CD4-positive, alpha-beta T cell treated with Interleukin-17A for 1 hour (primary cell): Measurements from ENCODE around the gene RBM45.

Experiments used
- DNase-seq: peaks from one replicate; pipeline ENCODE4 v3.0.0-alpha.2; 2020

Gene RBM45

GRCh38 chr2:178163911-178164310 is 51.7 kb downstream of the RBM45 start:
- no peak for DNase-seq

GRCh38 chr2:178173657-178174056 is 61.4 kb downstream of the RBM45 start:
- no peak for DNase-seq

- no peak for DNase-seq
Measured at GRCh38 chr2:178177066-178177679, 64.9 kb downstream of the RBM45 start.
